Nephron (organoid): ENCODE results near the gene PCBP3.

Experiments used
- H3K27ac Mint-ChIP-seq, 3 experiments: 2 replicates each; pipeline ENCODE4 v1.8.0; 2020; ENCODE audit warnings: mixed read lengths in 3 of 3, mild to moderate bottlenecking in 2 of 3, moderate library complexity in 1 of 3
- H3K27me3 Mint-ChIP-seq: 2 replicates; pipeline ENCODE4 v1.8.0; 2021; ENCODE audit warnings: low read depth, mild to moderate bottlenecking, moderate library complexity, mixed read lengths
- H3K36me3 Mint-ChIP-seq: 2 replicates; pipeline ENCODE4 v1.8.0; 2020; ENCODE audit warnings: low read depth, mixed read lengths
- H3K4me1 Mint-ChIP-seq: 2 replicates; pipeline ENCODE4 v1.8.0; 2020; ENCODE audit warnings: mixed read lengths
- H3K4me3 Mint-ChIP-seq, 3 experiments: 2 replicates each; pipeline ENCODE4 v1.8.0; 2020; ENCODE audit warnings: mild to moderate bottlenecking in 3 of 3, mixed read lengths in 3 of 3, moderate library complexity in 2 of 3
- H3K9me3 Mint-ChIP-seq: 2 replicates; pipeline ENCODE4 v1.8.0; 2020; ENCODE audit warnings: mixed read lengths
- CTCF ChIP-seq, 3 experiments: fragments of 200-600 bp; sonication (generic); IDR thresholded peaks; one replicate each; pipeline ENCODE4 v1.5.0; 2021; ENCODE audit warnings: antibody characterized with exemption in 3 of 3; ENCODE audit not compliant: unreplicated experiment in 3 of 3

Gene PCBP3

GRCh38 chr21:45906196-45906805 is 262.8 kb downstream of the PCBP3 start:
- Mint-ChIP-seq H3K4me3 (no peak overlapping the region), H3K27me3 (peaks cover 9% of the 10 kb centered on the region), H3K27ac (no peak overlapping the region), H3K36me3 (no peaks in the 10 kb centered on the region), H3K9me3 (peaks cover 3% of the 10 kb centered on the region), H3K4me1 (peaks cover 9% of the 10 kb centered on the region)
- TF ChIP-seq CTCF (IDR thresholded peaks at IDR 0.05; ENCODE audit: unreplicated experiment in 3 of 3) = no peak

- Mint-ChIP-seq H3K9me3 (peaks cover 3% of the 10 kb centered on the region), H3K27ac (no peak overlapping the region), H3K27me3 (peaks cover 13% of the 10 kb centered on the region), H3K4me1 (peaks cover 13% of the 10 kb centered on the region), H3K36me3 (no peaks in the 10 kb centered on the region), H3K4me3 (no peak overlapping the region)
- TF ChIP-seq CTCF (IDR thresholded peaks at IDR 0.05; ENCODE audit: unreplicated experiment in 3 of 3) = no peak
Measured at GRCh38 chr21:45906859-45907258, 263.3 kb downstream of the PCBP3 start.

GRCh38 chr21:45908536-45909237 is 265.2 kb downstream of the PCBP3 start:
- Mint-ChIP-seq H3K9me3 (peaks cover 3% of the 10 kb centered on the region), H3K36me3 (no peaks in the 10 kb centered on the region), H3K4me3 (no peak overlapping the region), H3K27me3 (peaks cover 15% of the 10 kb centered on the region), H3K4me1 (peaks cover 17% of the 10 kb centered on the region), H3K27ac (no peak overlapping the region)
- TF ChIP-seq CTCF (IDR thresholded peaks at IDR 0.05; ENCODE audit: unreplicated experiment in 3 of 3) = no peak

- Mint-ChIP-seq H3K4me3 (no peak overlapping the region), H3K36me3 (no peaks in the 10 kb centered on the region), H3K27ac (no peak overlapping the region), H3K27me3 (peaks cover 12% of the 10 kb centered on the region), H3K9me3 (no peaks in the 10 kb centered on the region), H3K4me1 (peaks cover 13% of the 10 kb centered on the region)
- no peak for TF ChIP-seq CTCF (IDR thresholded peaks at IDR 0.05; ENCODE audit: unreplicated experiment in 3 of 3)
Measured at GRCh38 chr21:45909238-45909988, 265.9 kb downstream of the PCBP3 start.

- H3K4me1 Mint-ChIP-seq = peaks cover 13% of the 10 kb centered on the region
- H3K27me3 Mint-ChIP-seq = peaks cover 18% of the 10 kb centered on the region
- no peaks in the 10 kb centered on the region for H3K36me3 Mint-ChIP-seq
Measured at GRCh38 chr21:45910155-45910547, 266.6 kb downstream of the PCBP3 start.

More at GRCh38 chr21:45910155-45910547, 266.6 kb downstream of the PCBP3 start:
- no peak for TF ChIP-seq CTCF (IDR thresholded peaks at IDR 0.05; ENCODE audit: unreplicated experiment in 3 of 3)
- Mint-ChIP-seq H3K27ac (peak overlapping the region in 2 of 3 experiments; percentile 74 to 78), H3K9me3 (no peaks in the 10 kb centered on the region), H3K4me3 (no peak overlapping the region)
